GM19372 (cell line): ENCODE data around the gene EHD1.

ENCODE experiments used
- ATAC-seq: cut with Tn5 transposase; IDR thresholded peaks from one replicate; pipeline ENCODE4 v1.9.1; 2021; ENCODE audit warnings: mild to moderate bottlenecking, low read depth, moderate library complexity; ENCODE audit not compliant: unreplicated experiment

The EHD1 gene

GRCh38 chr11:64878494-64879243, at the start of gene EHD1:
Gene EHD1 (minus strand): TSS chr11:64878621. CDS start chr11:64878464, 157 bp downstream.
- ATAC-seq, result peak; percentile 75

GRCh38 chr11:64926689-64927088, 48.3 kb upstream of the EHD1 start:
- ATAC-seq, result no peak

GRCh38 chr11:64925536-64926436, 47.4 kb upstream of the EHD1 start:
- ATAC-seq, result no peak

GRCh38 chr11:64924910-64925284, 46.5 kb upstream of the EHD1 start:
- ATAC-seq, result no peak

GRCh38 chr11:64923944-64924909, 45.8 kb upstream of the EHD1 start, which contains the start of gene PPP2R5B:
Gene PPP2R5B (plus strand): TSS chr11:64924689. CDS start chr11:64925735, 1,046 bp downstream.
- peak; percentile 78 for ATAC-seq

- ATAC-seq, result no peak
Measured at GRCh38 chr11:64923151-64923661, 44.8 kb upstream of the EHD1 start.

GRCh38 chr11:64921384-64921783, 43.0 kb upstream of the EHD1 start:
- ATAC-seq, result no peak

GRCh38 chr11:64920124-64920523, 41.7 kb upstream of the EHD1 start:
- ATAC-seq, result no peak

- ATAC-seq, result no peak
Measured at GRCh38 chr11:64919627-64920026, 41.2 kb upstream of the EHD1 start.

- ATAC-seq, result no peak
Measured at GRCh38 chr11:64918017-64918416, 39.6 kb upstream of the EHD1 start.

GRCh38 chr11:64917663-64917995, 39.2 kb upstream of the EHD1 start:
- no peak for ATAC-seq

GRCh38 chr11:64916775-64917662, 38.6 kb upstream of the EHD1 start, which contains the start of gene ATG2A:
Gene ATG2A (minus strand): TSS chr11:64917209. CDS start chr11:64917135, 74 bp downstream.
- ATAC-seq, result peak; percentile 95

- ATAC-seq, result no peak
Measured at GRCh38 chr11:64916040-64916774, 37.8 kb upstream of the EHD1 start.

- no peak for ATAC-seq
Measured at GRCh38 chr11:64915376-64915887, 37.0 kb upstream of the EHD1 start.

GRCh38 chr11:64914123-64914522, 35.7 kb upstream of the EHD1 start:
- ATAC-seq, result no peak

- no peak for ATAC-seq
Measured at GRCh38 chr11:64913171-64913727, 34.8 kb upstream of the EHD1 start.

GRCh38 chr11:64911689-64912088, 33.3 kb upstream of the EHD1 start:
- no peak for ATAC-seq

- no peak for ATAC-seq
Measured at GRCh38 chr11:64911142-64911541, 32.7 kb upstream of the EHD1 start.
